H1 (cell line): ENCODE measurements around the gene FAIM2. TPM values are rescaled to one million over a fixed set of nuclear protein-coding genes. Genes with fewer than 3 reads are reported as not detected.

Source experiments
- CTCF ChIA-PET: fragments of 300-600 bp; sonication (Branson Sonifier 250); formaldehyde crosslinking; loops from one replicate; lab custom pipeline; 2021; ENCODE audit not compliant: partially characterized antibody; lab: Charles Lee
- POLR2A ChIA-PET: fragments of 300-600 bp; sonication (Branson Sonifier 250); formaldehyde crosslinking; loops from one replicate; lab custom pipeline; 2021; ENCODE audit warnings: inconsistent platforms; ENCODE audit not compliant: partially characterized antibody; lab: Charles Lee
- DNase-seq, 2 experiments: peaks; one replicate each; pipeline versions ENCODE4 v3.0.0 to v3.0.0-alpha.2; 2010 to 2022; ENCODE audit warnings: low spot score in 2 of 2, low read depth in 1 of 2, mixed read lengths in 1 of 2
- FAIRE-seq: peaks from 2 replicates; lab custom pipeline; 2011; peaks lifted over from hg19 to GRCh38; lab: Jason Lieb, UNC
- H2AFZ ChIP-seq: 2 replicates; pipeline ENCODE4 v1.8.1; 2012; ENCODE audit warnings: low read length, inconsistent platforms
- H2AK5ac ChIP-seq: 2 replicates; pipeline ENCODE4 v1.6.1; 2013; ENCODE audit warnings: low read depth, low read length
- H2BK120ac ChIP-seq: replicated peaks from 2 replicates; pipeline ENCODE3; 2013; ENCODE audit warnings: low read depth, low read length, inconsistent platforms
- H2BK12ac ChIP-seq: 2 replicates; pipeline ENCODE4 v1.6.1; 2013; ENCODE audit warnings: low read depth, low read length
- H2BK15ac ChIP-seq: 2 replicates; pipeline ENCODE4 v1.6.1; 2013; ENCODE audit warnings: low read length
- H2BK20ac ChIP-seq: 2 replicates; pipeline ENCODE4 v1.6.1; 2013; ENCODE audit warnings: low read length
- H2BK5ac ChIP-seq: 2 replicates; pipeline ENCODE4 v1.6.1; 2013; ENCODE audit warnings: low read depth, low read length
- H3K14ac ChIP-seq: 2 replicates; pipeline ENCODE4 v1.6.1; 2013; ENCODE audit warnings: inconsistent platforms; ENCODE audit not compliant: insufficient read length
- H3K18ac ChIP-seq: 2 replicates; pipeline ENCODE4 v1.6.1; 2013; ENCODE audit warnings: low read length; ENCODE audit errors: extremely low read depth
- H3K23ac ChIP-seq: 2 replicates; pipeline ENCODE4 v1.6.1; 2013; ENCODE audit warnings: inconsistent platforms; ENCODE audit not compliant: insufficient read length
- H3K23me2 ChIP-seq: 2 replicates; pipeline ENCODE4 v1.6.1; 2013; ENCODE audit warnings: low read depth, low read length
- H3K27ac ChIP-seq: 2 replicates; pipeline ENCODE4 v1.6.1; 2011; ENCODE audit warnings: low read depth, low read length, inconsistent platforms
- H3K27me3 ChIP-seq, 4 experiments: replicated peaks in 1 of 4; 1 replicate in 1 of 4; 2 replicates in 3 of 4; pipeline versions ENCODE4 v1.6.1 to v1.8.1; 2011 to 2013; ENCODE audit warnings: low read length in 3 of 4, mild to moderate bottlenecking in 3 of 4, inconsistent platforms in 2 of 4, mixed read lengths in 2 of 4, moderate library complexity in 1 of 4; ENCODE audit not compliant: control insufficient read depth in 3 of 4, insufficient read depth in 3 of 4; ENCODE audit errors: extremely low read depth in 1 of 4
- H3K36me3 ChIP-seq, 4 experiments: 2 replicates each; pipeline versions ENCODE4 v1.6.1 to v1.8.1; 2011 to 2013; ENCODE audit warnings: mild to moderate bottlenecking in 4 of 4, low read length in 3 of 4, moderate library complexity in 2 of 4, control low read depth in 1 of 4, inconsistent platforms in 1 of 4; ENCODE audit not compliant: insufficient read depth in 4 of 4, control insufficient read depth in 2 of 4
- H3K4ac ChIP-seq: replicated peaks from 2 replicates; pipeline ENCODE3; 2013; ENCODE audit warnings: low read length, low read depth, mixed read lengths, inconsistent platforms; ENCODE audit not compliant: insufficient read length
- H3K4me1 ChIP-seq, 4 experiments: replicated peaks in 1 of 4; 1 replicate in 1 of 4; 2 replicates in 3 of 4; pipeline versions ENCODE4 v1.6.1 to v1.8.1; 2011 to 2013; ENCODE audit warnings: low read length in 3 of 4, inconsistent platforms in 2 of 4, mixed read lengths in 1 of 4; ENCODE audit not compliant: insufficient read depth in 4 of 4, control insufficient read depth in 3 of 4
- H3K4me2 ChIP-seq, 2 experiments: 2 replicates each; pipeline versions ENCODE4 v1.6.1 to v1.8.1; 2011 to 2013; ENCODE audit warnings: low read depth in 2 of 2, low read length in 2 of 2, control low read depth in 1 of 2, inconsistent platforms in 1 of 2, mild to moderate bottlenecking in 1 of 2; ENCODE audit not compliant: insufficient read depth in 1 of 2
- H3K4me3 ChIP-seq, 4 experiments: fragments of 200-600, 300-600 bp in 1 of 4; sonication (generic), shearing (Covaris generic), sonication (Bioruptor Twin) in 1 of 4; 2 replicates each; pipeline versions ENCODE4 v1.5.1 to v1.8.1; 2011 to 2016; ENCODE audit warnings: low read length in 4 of 4, low read depth in 3 of 4, control low read depth in 2 of 4, inconsistent platforms in 2 of 4, mild to moderate bottlenecking in 2 of 4, mixed read lengths in 1 of 4, moderate library complexity in 1 of 4; ENCODE audit not compliant: insufficient read depth in 2 of 4; ENCODE audit errors: extremely low read depth in 1 of 4
- H3K56ac ChIP-seq: replicated peaks from 2 replicates; pipeline ENCODE3; 2013; ENCODE audit warnings: low read depth, mild to moderate bottlenecking, mixed read lengths, low read length, inconsistent platforms; ENCODE audit not compliant: insufficient read length
- H3K79me1 ChIP-seq: 2 replicates; pipeline ENCODE4 v1.6.1; 2013; ENCODE audit warnings: low read depth, low read length, control low read depth
- H3K79me2 ChIP-seq, 2 experiments: 2 replicates each; pipeline versions ENCODE4 v1.6.1 to v1.8.1; 2012 to 2013; ENCODE audit warnings: low read length in 2 of 2, mild to moderate bottlenecking in 2 of 2, inconsistent platforms in 1 of 2; ENCODE audit not compliant: insufficient read depth in 2 of 2, control insufficient read depth in 1 of 2
- H3K9ac ChIP-seq, 4 experiments: replicated peaks in 1 of 4; 1 replicate in 1 of 4; 2 replicates in 3 of 4; pipeline versions ENCODE4 v1.6.1 to v1.8.1; 2011 to 2013; ENCODE audit warnings: low read depth in 3 of 4, low read length in 3 of 4, control low read depth in 2 of 4, mild to moderate bottlenecking in 2 of 4, moderate library complexity in 2 of 4, inconsistent platforms in 1 of 4; ENCODE audit errors: extremely low read depth in 1 of 4
- H3K9me3 ChIP-seq, 2 experiments: 2 replicates each; pipeline versions ENCODE4 v1.6.1 to v1.8.1; 2012 to 2013; ENCODE audit warnings: mild to moderate bottlenecking in 2 of 2, moderate library complexity in 2 of 2, control low read depth in 1 of 2, inconsistent platforms in 1 of 2, low read depth in 1 of 2, low read length in 1 of 2, mixed read lengths in 1 of 2; ENCODE audit not compliant: insufficient read depth in 2 of 2
- H4K20me1 ChIP-seq, 2 experiments: replicated peaks in 1 of 2; 2 replicates each; pipeline versions ENCODE3 to v1.8.1; 2011 to 2013; ENCODE audit warnings: inconsistent platforms in 2 of 2, low read length in 2 of 2, mild to moderate bottlenecking in 1 of 2; ENCODE audit not compliant: insufficient read depth in 2 of 2, control insufficient read depth in 1 of 2
- H4K5ac ChIP-seq: 2 replicates; pipeline ENCODE4 v1.6.1; 2013; ENCODE audit warnings: low read length, low read depth, mixed read lengths, inconsistent platforms; ENCODE audit not compliant: insufficient read length
- H4K8ac ChIP-seq: 2 replicates; pipeline ENCODE4 v1.8.0; 2013; ENCODE audit warnings: mild to moderate bottlenecking, moderate library complexity, low read length, inconsistent platforms; ENCODE audit not compliant: insufficient read depth; ENCODE audit errors: extremely low read depth
- H4K91ac ChIP-seq: replicated peaks from 2 replicates; pipeline ENCODE3; 2013; ENCODE audit warnings: low read length, mixed read lengths, inconsistent platforms; ENCODE audit not compliant: insufficient read length
- ATF2 ChIP-seq: IDR thresholded peaks from 2 replicates; pipeline ENCODE4 v1.6.1; 2012; ENCODE audit warnings: low read length, inconsistent platforms
- CHD1 ChIP-seq: IDR thresholded peaks from 2 replicates; pipeline ENCODE4 v1.6.1; 2012; ENCODE audit warnings: low read depth, low read length, improper control_type of control experiment
- EZH2 ChIP-seq: fragments of 200-600 bp; sonication (generic); IDR thresholded peaks from 2 replicates; pipeline ENCODE4 v1.7.1; 2012; ENCODE audit warnings: low read depth, mild to moderate bottlenecking, moderate library complexity, low read length, inconsistent platforms; ENCODE audit not compliant: severe bottlenecking
- JUND ChIP-seq: IDR thresholded peaks from 2 replicates; pipeline ENCODE4 v1.6.1; 2011; ENCODE audit warnings: mild to moderate bottlenecking, improper control_type of control experiment, low read length
- KDM1A ChIP-seq: fragments of 200-600, 300-600 bp; sonication (generic); IDR thresholded peaks from 2 replicates; pipeline ENCODE4 v1.7.1; 2016; ENCODE audit warnings: mild to moderate bottlenecking, low read length, borderline replicate concordance
- KDM5A ChIP-seq: fragments of 200-600 bp; IDR thresholded peaks from 2 replicates; pipeline ENCODE4 v1.7.1; 2012; ENCODE audit warnings: mild to moderate bottlenecking, low read length, inconsistent platforms, mixed read lengths
- POLR2A ChIP-seq, 2 experiments: IDR thresholded peaks; 1 replicate in 1 of 2; 2 replicates in 1 of 2; pipeline ENCODE4 v1.6.1; 2011; ENCODE audit warnings: low read depth in 2 of 2, low read length in 2 of 2, mild to moderate bottlenecking in 2 of 2; ENCODE audit errors: control extremely low read depth in 1 of 2
- RFX5 ChIP-seq: IDR thresholded peaks from 2 replicates; pipeline ENCODE4 v1.6.1; 2011; ENCODE audit warnings: low read depth, low read length, improper control_type of control experiment, borderline replicate concordance
- RNF2 ChIP-seq: fragments of 200-900, 300-1000 bp; sonication (generic); IDR thresholded peaks from 2 replicates; pipeline ENCODE4 v1.7.1; 2016; ENCODE audit warnings: borderline replicate concordance, low read depth, mild to moderate bottlenecking, antibody characterized with exemption, low read length; ENCODE audit not compliant: poor library complexity, severe bottlenecking; ENCODE audit errors: missing control alignments
- SP2 ChIP-seq: IDR thresholded peaks from 2 replicates; pipeline ENCODE4 v1.6.1; 2012; ENCODE audit warnings: mild to moderate bottlenecking, low read length, inconsistent platforms
- SUZ12 ChIP-seq: fragments of 200-600 bp; sonication (generic); IDR thresholded peaks from 2 replicates; pipeline ENCODE4 v1.6.1; 2012; ENCODE audit warnings: mild to moderate bottlenecking, inconsistent platforms, low read length, moderate library complexity, mixed read lengths
- WGBS, 2 experiments: shearing (Covaris generic) in 1 of 2; methylation state at CpG; one replicate each; pipeline versions ENCODE4 v1.1.6 to v1.1.7; 2013 to 2015; ENCODE audit warnings: low lambda C conversion rate in 2 of 2, mixed read lengths in 2 of 2, inconsistent platforms in 1 of 2, low coverage in 1 of 2, missing lambda C conversion rate in 1 of 2; ENCODE audit not compliant: insufficient replicate concordance in 2 of 2, insufficient coverage in 1 of 2, insufficient read length in 1 of 2; ENCODE audit errors: extremely low coverage in 1 of 2, missing lambda C conversion rate in 1 of 2; 5-methylcytosine and 5-hydroxymethylcytosine counted together
- polyA plus RNA-seq, 7 experiments: library from polyadenylated mRNA; depleted of rRNA in 3 of 7; stranded (reverse) in 5 of 7; unstranded in 2 of 7; fragments of >200 nt in 5 of 7; fragments of 200-250 nt in 2 of 7; gene quantifications; 1 replicate in 5 of 7; 2 replicates in 1 of 7; 4 replicates in 1 of 7; pipeline versions ENCODE4 v1.2.1 to v1.2.3, GENCODE V29; 2011 to 2013; ENCODE audit warnings: missing spikeins in 2 of 7, mixed read lengths in 2 of 7
- total RNA-seq: library from RNA; stranded (reverse); fragmentation: NEBNext Ultra II Directional; extraction: Animal tissue kit (Norgen Biotek cat#: 25700); gene quantifications from 2 replicates; pipeline ENCODE4 v1.2.1, GENCODE V29; 2021

The FAIM2 gene
- total and polyA plus RNA-seq, 2 of the 8 experiments (the other 6 are each of a cell fraction or from before 2014, with no cell fraction given) = 0.89 to 1.3 TPM

- H3K79me1 ChIP-seq = no peaks in the 10 kb centered on the region
- peaks cover 3% of the 10 kb centered on the region; the same call in 1 of the 2 replicates for H3K23me2 ChIP-seq
- H2BK20ac ChIP-seq = no peak overlapping the region
- no peak overlapping the region for H3K23ac ChIP-seq
- H3K14ac ChIP-seq = no peak overlapping the region
- no peaks in the 10 kb centered on the region for H3K36me3 ChIP-seq
- H2BK12ac ChIP-seq = no peak overlapping the region
- H2BK15ac ChIP-seq = no peak overlapping the region
- no peak overlapping the region for H2BK5ac ChIP-seq
- no peak overlapping the region for H3K4me3 ChIP-seq
- H3K4me1 ChIP-seq = no peaks in the 10 kb centered on the region
- no peak overlapping the region for H4K91ac ChIP-seq
- H3K79me2 ChIP-seq = no peaks in the 10 kb centered on the region
- H3K4ac ChIP-seq = no peak overlapping the region
- H3K4me2 ChIP-seq = no peak overlapping the region
- H4K20me1 ChIP-seq = peaks cover 0 to 12% of the 10 kb centered on the region in 2 experiments
- ChIA-PET CTCF (interaction anchor here (0.5 to 1.4 kb wide), 5 partner anchors 8 to 216 kb away, joined by 3 to 4 read pairs (median 3); no protein-coding TSS in a partner anchor), POLR2A (no interaction called here)
- no peak overlapping the region for H4K5ac ChIP-seq
- no peak overlapping the region for H3K56ac ChIP-seq
- no peak overlapping the region for H3K9ac ChIP-seq
- WGBS, 2 experiments = 88% methylated on average over 9 of the region's 9 CpGs; no CpG with 5 or more reads in 1 of the 2 experiments
- H4K8ac ChIP-seq = no peak overlapping the region
- no peak overlapping the region for H2AK5ac ChIP-seq
- H3K18ac ChIP-seq = no peak overlapping the region
- H3K27me3 ChIP-seq = no peaks in the 10 kb centered on the region
- DNase-seq (no peak), FAIRE-seq (no peak)
- no peak overlapping the region for H2AFZ ChIP-seq
- H3K27ac ChIP-seq = no peak overlapping the region
- no peak overlapping the region for H2BK120ac ChIP-seq
- peaks cover 0 to 5% of the 10 kb centered on the region in 2 experiments; a peak in 1 of 4 replicates for H3K9me3 ChIP-seq
- TF ChIP-seq JUND (no peak), SUZ12 (no peak), KDM5A (no peak), KDM1A (no peak), CHD1 (no peak), ATF2 (no peak), EZH2 (no peak), RFX5 (no peak), SP2 (no peak), RNF2 (no peak), POLR2A (IDR thresholded peaks at IDR 0.05; ENCODE audit: control extremely low read depth in 1 of 2, low read depth in 2 of 2, low read length in 2 of 2) (no peak)
Observed at GRCh38 chr12:49875115-49875720, 28.5 kb downstream of the FAIM2 start.
